Measurements from ENCODE around the gene HOXA6.
A peak's percentile ranks its signal among the peaks of the same experiment; 100 is the strongest.

The HOXA6 gene

GRCh38 chr7:27147199-27148030, at the start of gene HOXA6:
TSS of gene HOXA6 (minus strand) at chr7:27147774. CDS start at chr7:27147749, 25 bp downstream.
- no peak for DNase-seq

DNA sequence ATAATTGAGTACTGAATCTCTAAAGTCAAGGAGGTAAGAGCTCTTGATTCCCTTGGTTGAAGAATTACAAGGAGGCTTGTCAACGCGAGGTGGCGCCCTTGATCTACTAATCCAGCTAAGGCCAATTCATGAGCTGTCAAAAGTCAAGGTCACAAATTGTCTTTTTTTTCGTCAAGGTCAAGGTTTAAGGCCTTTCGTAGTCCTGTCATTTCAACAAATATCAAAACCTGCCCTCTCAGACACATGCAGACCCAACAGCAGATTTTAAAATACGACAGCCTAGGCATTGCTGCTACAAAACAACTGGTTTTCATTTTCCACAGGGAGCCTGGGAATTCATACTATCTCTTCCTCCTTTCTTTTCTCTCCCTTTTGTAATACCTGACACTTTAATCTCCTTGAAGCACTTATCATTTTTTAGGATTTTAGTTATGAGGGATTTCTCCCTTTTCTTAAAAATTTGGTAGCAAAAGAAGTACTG, 48.8 kb upstream of the HOXA6 start:
- DNase-seq: peak; percentile 83

GRCh38 chr7:27194686-27195379, 47.3 kb upstream of the HOXA6 start:
- DNase-seq: no peak

DNA sequence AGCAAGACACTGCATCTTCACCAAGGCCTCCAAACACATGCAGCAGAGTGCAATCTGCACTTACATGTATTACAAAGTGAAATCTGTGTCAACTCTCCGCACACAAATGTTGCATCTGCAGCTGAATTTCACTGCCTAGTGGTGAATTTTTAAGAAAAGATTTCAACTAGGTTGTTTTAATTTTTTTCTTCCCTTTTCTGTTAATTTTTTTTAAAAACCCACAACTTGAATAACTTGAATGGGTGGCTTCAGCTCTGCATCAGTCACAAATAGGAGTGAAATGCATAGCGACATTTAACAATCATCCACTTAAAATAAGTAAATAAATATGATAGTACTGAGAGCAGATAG, 46.4 kb upstream of the HOXA6 start:
- DNase-seq: no peak

DNA sequence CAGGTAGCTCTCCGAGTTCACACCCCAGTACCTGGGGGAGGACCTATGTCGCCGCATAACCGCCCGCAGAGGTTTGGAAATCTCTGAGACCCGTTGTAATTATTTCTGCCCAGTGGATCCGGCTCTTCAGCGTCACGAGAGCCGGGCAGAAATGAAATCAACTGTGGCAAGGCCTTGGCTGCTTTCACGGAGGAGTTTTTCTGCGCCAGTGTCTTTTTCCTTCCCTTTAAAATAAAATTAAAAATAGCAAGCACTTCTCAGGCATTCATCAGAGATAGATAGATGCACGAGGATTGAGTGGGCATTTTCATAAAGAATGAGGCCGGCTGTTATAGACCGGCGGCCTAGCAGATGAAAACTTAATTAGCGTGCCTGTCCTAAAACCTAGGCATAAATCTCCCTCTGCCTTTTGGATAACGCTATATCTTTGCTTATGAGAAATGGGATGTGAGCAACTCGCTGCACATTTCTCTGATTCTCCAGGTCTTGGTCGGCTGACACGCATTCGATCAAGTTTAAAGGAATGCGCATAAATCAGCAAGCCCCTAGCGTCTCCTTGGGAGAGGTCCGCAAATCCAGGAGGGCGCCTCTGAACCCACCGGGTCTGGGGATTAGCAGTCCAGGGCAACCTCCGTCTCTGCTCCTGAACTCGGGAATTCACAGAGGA, 45.9 kb upstream of the HOXA6 start:
- no peak for DNase-seq

DNA sequence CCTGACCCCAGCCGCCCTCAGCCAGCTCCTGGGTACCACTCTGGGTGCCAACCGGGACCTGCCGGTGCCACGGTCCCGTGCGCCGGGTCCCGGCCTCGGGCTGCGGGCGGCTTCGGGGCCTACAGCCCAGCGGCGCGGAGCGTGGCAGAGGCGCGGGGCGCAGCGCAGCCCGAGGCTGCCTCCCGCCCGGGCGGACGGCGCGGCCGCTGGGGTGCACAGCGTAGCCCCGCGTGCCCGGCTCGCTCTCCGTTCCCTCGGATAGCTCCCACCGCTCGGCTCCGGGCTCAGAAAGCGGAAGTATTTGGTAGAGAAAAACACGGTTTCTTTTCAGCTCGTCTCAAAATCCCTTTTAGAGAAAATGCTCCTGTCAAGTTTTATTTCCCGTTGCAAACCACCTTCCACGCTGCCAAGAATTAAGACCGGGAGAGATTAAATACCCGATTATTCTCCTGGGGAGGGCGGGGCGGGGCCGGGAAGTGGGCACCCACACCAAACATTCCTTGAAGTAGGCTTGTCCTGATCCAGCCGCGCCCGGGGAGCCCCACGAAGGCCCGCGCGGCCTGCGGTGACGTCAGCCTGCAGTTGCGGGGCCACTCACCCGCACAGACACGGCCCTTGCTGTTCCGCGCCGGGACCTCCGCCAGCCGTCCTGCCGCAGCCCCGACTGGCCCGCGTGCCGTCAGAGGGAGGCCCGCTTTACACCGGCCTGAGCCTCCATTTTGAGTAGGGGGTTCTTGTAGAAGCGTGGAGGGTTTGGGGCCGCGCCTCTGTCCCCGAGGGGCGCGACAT, 45.2 kb upstream of the HOXA6 start:
- no peak for DNase-seq

- DNase-seq: no peak
These were observed 44.4 kb upstream of the HOXA6 start for GRCh38 chr7:27191833-27192545.

DNA sequence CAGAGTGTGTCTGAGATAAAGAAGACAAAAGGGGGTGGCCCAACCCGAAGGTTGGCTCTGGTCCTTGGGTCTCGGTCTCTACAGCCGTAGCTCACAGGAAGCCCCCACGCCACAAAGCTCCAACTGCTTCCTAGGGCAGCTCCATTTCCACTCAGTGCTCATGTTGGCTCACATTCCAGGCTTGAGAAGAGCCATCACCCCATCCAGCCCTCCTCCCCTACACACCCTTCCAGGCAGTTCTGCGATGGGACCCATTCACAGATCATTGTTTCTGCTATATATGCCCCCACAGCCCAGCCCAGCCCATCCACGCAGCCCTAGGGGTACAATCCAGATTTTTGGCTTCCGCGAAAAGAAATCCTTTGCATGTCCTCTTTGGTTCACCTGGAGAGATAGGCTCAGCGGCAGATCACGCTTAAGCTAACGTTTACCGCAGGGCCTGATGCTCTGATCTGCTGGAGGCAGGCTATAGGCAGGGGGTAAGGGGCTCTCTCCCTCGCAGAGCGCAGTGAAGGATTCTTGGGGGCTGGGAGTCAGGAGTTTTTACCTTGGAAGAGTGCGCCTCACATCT, 43.7 kb upstream of the HOXA6 start:
- no peak for DNase-seq

GRCh38 chr7:27189997-27190748, 42.6 kb upstream of the HOXA6 start:
- no peak for DNase-seq

DNA sequence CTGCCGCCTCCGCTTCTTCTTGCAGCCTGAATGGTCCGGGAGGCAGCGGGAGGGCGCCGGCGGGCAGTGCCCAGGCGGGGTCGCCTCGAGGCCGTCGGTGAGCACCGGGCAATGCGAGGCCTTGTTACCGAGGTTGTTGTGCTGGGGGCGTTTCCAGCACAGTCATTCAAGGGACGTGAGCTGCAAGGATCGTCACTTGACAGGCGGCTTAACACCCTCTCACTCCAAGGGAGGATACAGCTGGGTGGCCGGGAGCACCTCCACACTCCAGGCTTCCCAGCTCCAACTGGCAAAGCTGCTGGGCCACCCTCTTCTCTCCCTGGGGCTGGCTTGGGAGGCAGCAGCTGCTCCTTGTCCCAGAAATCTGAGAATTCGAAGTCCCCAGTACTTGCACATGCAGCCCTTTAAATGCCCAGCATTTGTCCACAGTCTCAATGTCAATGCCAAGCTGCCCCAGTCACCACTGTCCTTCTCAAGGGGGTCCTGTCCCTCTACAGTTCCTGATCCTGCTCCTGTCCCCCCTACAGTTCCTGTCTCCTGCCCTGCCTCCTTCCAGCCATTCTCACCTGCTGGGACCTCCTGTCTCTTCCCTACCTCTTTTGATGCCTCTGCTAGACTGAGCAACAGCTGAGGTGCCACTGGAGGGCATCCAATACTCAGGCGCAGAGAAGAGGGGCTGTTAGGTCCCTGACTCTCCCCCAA, 41.9 kb upstream of the HOXA6 start:
- DNase-seq: no peak

DNA sequence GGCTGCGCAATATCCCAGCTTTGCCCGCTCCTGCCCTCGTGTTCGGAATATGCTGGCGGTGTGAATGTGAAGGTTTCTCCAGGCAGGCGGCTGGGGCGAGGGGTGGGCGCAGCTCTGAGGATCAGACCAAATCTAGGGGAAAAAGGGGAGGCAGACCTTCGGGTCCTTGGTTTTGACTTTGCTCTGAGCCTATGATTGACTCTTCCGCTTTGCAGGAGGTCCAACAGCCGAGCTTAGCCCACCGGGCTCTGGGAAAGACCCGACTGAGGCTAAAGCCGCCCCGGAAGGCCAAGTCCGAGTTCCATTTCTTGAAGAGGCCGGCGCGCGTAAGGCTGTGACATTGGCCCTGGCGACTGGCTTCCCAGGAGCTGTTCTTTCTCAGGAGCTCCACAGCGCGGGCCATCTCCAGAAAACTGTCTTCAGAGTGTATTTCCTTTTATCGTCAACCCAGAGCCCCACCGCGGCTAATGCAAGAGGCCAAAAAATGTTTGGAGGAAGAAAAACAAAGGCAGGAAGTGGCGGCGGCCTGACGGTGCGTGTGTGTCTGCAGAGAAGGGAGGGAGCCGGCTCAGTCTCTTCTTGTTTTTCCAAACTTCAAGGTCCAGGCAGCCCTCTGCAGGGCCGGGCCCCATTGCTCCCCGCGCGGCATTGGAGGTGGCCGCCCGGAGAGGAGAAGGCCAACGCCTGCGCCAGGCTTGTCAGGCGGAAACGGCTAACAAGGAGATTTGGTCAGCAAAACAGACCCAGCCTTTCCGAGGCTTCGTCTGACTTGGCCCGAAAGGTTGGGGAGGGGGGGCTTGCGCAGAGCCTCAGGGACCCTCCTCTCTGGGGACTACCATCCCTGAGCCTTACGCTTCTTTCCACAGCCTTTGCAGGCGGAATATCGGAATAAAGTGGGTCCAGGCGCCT, 41.1 kb upstream of the HOXA6 start:
- DNase-seq: no peak

- no peak for DNase-seq
These were observed 40.2 kb upstream of the HOXA6 start for GRCh38 chr7:27187475-27188385.

- DNase-seq: no peak
These were observed 39.3 kb upstream of the HOXA6 start for GRCh38 chr7:27186668-27187474.

GRCh38 chr7:27185854-27186667, 38.5 kb upstream of the HOXA6 start:
- no peak for DNase-seq

DNA sequence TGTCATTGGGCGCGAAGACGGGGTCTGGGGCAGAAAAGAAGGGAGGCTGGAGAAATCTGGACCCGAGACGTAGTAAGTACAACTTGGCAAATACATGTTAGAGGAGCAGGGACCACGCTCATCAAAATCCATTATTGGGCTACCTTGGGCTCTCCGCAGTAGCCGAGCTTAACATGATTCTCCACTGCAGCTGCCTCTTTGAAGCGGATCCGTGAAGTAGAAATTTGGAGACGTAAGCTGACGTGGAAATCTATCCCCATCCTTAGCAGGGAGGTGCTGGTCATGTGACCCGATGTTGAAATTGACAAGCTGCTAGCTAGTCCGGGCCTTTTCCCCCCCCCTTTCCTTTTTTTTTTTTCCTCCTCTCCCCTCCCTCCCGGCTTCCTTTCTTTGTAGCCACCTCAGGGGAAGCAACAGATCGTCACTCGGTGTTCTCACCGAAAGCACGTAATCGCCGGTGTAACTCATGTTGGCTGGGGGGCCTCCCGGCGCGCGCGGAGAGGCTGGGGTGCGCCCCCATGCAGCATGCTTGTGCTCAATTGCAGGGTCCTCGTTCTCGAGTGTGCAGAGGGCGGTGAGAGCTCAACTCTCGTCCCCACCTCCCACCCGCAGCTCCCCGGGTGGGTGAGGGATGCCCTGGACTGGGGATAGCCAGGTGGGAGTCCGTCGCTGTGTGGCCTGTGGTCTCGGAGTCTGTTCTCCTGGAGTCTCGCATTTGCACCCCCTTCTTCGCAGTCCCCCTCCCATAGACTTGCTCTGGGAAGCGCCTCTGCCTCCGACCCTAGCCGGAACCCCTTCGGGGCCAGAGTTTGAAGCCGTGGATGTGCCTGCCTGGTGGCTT, 37.7 kb upstream of the HOXA6 start, which contains the start of gene HOXA11:
TSS of gene HOXA11 (minus strand) at position 220 of the 841 bp plus-strand sequence. CDS start at position 132, 88 bp downstream.
- no peak for DNase-seq
